ENCODE data around the gene DMD. TPM values are rescaled to one million over a fixed set of nuclear protein-coding genes. Genes with fewer than 3 reads are reported as not detected.

Gene DMD
- total and polyA plus RNA-seq, 8 donors: 6.8 to 117 (median 44.2) TPM

DNA sequence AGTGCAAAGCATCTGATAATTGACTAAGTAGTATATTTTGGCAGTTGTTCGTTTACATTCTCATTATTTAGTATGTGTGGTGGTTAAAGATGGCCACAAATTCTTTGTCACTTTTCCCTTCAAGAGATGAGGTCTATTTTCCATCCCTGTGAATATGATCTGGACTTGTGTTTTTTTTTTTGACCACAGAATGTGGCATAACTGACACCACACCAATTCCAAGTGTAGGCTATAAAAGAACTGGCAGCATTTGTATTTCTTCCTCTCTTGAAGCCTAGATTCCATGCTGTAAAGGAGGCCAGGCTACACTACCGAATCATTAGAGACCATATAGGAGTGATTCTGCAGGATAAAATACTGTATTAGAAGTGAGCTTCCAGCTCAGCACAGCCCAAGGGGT, 596.6 kb downstream of the DMD start:
- intact Hi-C loops (cut with DNase I; ENCODE audit: low total_unique reads): no loop called here
- no peaks in the 10 kb centered on the region for H3K4me1 ChIP-seq
- H3K4me3 ChIP-seq: no peak overlapping the region
- 69 to 88% (median 74%) methylated on average over 2 of the region's 2 CpGs for WGBS, 5 donors
- no peaks in the 10 kb centered on the region for H3K36me3 ChIP-seq
- no peak overlapping the region for H3K27ac ChIP-seq
- no peaks in the 10 kb centered on the region for H3K27me3 ChIP-seq
- TF ChIP-seq POLR2A (IDR thresholded peaks at IDR 0.05): no peak
- no peak for TF ChIP-seq POLR2AphosphoS5 (IDR thresholded peaks at IDR 0.05)
- TF ChIP-seq, protein P1, sequence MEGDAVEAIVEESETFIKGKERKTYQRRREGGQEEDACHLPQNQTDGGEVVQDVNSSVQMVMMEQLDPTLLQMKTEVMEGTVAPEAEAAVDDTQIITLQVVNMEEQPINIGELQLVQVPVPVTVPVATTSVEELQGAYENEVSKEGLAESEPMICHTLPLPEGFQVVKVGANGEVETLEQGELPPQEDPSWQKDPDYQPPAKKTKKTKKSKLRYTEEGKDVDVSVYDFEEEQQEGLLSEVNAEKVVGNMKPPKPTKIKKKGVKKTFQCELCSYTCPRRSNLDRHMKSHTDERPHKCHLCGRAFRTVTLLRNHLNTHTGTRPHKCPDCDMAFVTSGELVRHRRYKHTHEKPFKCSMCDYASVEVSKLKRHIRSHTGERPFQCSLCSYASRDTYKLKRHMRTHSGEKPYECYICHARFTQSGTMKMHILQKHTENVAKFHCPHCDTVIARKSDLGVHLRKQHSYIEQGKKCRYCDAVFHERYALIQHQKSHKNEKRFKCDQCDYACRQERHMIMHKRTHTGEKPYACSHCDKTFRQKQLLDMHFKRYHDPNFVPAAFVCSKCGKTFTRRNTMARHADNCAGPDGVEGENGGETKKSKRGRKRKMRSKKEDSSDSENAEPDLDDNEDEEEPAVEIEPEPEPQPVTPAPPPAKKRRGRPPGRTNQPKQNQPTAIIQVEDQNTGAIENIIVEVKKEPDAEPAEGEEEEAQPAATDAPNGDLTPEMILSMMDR (IDR thresholded peaks at IDR 0.05): no peak
- no peak for TF ChIP-seq EP300 (IDR thresholded peaks at IDR 0.05)
- no peak for DNase-seq
- no peaks in the 10 kb centered on the region for H3K9me3 ChIP-seq

DNA sequence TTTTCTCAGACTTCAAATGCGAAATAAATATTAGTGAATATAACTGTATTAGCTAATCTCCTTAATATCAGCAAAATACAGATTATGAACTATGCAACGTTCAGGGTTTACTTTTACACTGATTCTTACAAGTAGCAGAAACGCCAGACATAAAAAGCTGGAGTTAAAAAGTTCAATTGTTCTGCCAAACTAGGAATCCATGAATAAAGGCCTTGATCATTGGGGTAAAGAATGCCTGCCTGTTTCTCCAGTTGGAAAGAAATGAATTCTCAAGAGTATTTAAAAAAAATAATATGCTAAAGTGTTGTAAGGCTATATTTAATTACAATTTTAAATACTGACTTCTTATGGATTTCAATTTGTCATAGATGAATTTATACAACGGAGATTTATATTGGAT, 612.2 kb downstream of the DMD start:
- H3K27me3 ChIP-seq: no peaks in the 10 kb centered on the region
- H3K36me3 ChIP-seq: no peaks in the 10 kb centered on the region
- no peak for DNase-seq
- no peak overlapping the region for H3K27ac ChIP-seq
- no peak for TF ChIP-seq EP300 (IDR thresholded peaks at IDR 0.05)
- no peak for TF ChIP-seq POLR2AphosphoS5 (IDR thresholded peaks at IDR 0.05)
- no peak for TF ChIP-seq POLR2A (IDR thresholded peaks at IDR 0.05)
- TF ChIP-seq, protein P1 (IDR thresholded peaks at IDR 0.05): no peak
- H3K9me3 ChIP-seq: no peaks in the 10 kb centered on the region
- no peaks in the 10 kb centered on the region for H3K4me1 ChIP-seq
- no peak overlapping the region for H3K4me3 ChIP-seq
- intact Hi-C loops (cut with DNase I; ENCODE audit: low total_unique reads): no loop called here
- WGBS, 5 donors: 59 to 70% (median 62%) methylated on average over 4 of the region's 4 CpGs

DNA sequence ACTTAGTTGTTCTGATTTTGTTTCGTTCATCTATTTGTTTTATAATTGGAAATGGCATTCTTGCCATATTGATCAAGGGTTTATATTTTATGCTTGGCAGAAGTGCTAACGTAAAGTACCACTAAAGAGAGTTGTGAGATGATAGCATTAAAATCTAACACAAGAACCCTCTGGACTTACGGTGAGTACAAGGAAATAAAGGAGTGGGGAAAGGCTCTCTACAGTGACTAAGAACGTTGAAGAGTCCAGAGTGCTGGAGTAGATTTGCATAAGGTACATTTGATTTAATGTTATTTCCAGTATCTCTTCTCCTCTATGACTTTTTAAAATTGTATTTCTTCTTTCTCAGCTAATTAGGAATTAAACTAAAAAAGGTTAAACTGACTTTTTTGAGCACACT, 612.6 kb downstream of the DMD start:
- 69 to 94% (median 87%) methylated on average over 4 of the region's 4 CpGs for WGBS, 5 donors
- Histone ChIP-seq H3K36me3 (no peaks in the 10 kb centered on the region), H3K4me3 (no peak overlapping the region), H3K27me3 (no peaks in the 10 kb centered on the region), H3K4me1 (no peaks in the 10 kb centered on the region), H3K27ac (no peak overlapping the region), H3K9me3 (no peaks in the 10 kb centered on the region)
- no peak for DNase-seq
- TF ChIP-seq POLR2AphosphoS5 (IDR thresholded peaks at IDR 0.05): no peak
- TF ChIP-seq POLR2A (IDR thresholded peaks at IDR 0.05): no peak
- TF ChIP-seq, protein P1 (IDR thresholded peaks at IDR 0.05): no peak
- TF ChIP-seq EP300 (IDR thresholded peaks at IDR 0.05): no peak
- intact Hi-C loops (cut with DNase I; ENCODE audit: low total_unique reads): no loop called here

DNA sequence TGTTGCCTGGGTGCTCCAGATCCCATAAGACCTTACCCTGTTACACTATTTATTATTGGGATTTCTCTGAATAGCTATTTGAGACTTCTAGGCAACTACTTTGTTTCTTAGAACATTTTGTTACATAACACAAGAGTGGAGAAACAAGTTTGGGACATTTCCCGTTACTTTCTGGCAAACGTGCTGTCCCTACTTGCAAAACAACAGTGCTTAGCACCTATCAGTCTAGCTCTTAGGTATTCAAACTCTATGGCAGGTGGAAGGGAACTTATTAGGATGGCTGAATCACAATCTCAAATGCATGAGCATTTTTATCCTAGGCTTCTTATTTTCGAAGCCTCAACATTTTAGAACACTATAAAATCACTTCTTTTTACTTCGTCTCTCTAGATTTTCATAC, 613.6 kb downstream of the DMD start:
- DNase-seq: no peak
- Histone ChIP-seq H3K27ac (no peak overlapping the region), H3K4me3 (no peak overlapping the region), H3K9me3 (peaks cover 0 to 3% (median 2%) of the 10 kb centered on the region in 4 donors), H3K36me3 (no peaks in the 10 kb centered on the region), H3K27me3 (no peaks in the 10 kb centered on the region), H3K4me1 (no peaks in the 10 kb centered on the region)
- 75 to 89% (median 80%) methylated on average over 4 of the region's 4 CpGs for WGBS, 5 donors
- no peak for TF ChIP-seq EP300 (IDR thresholded peaks at IDR 0.05)
- TF ChIP-seq POLR2AphosphoS5 (IDR thresholded peaks at IDR 0.05): no peak
- TF ChIP-seq POLR2A (IDR thresholded peaks at IDR 0.05): no peak
- TF ChIP-seq, protein P1 (IDR thresholded peaks at IDR 0.05): no peak
- intact Hi-C loops (cut with DNase I; ENCODE audit: low total_unique reads): no loop called here
